Measurements from ENCODE around the gene SLIT3. TPM values are rescaled to one million over a fixed set of nuclear protein-coding genes. Genes with fewer than 3 reads are reported as not detected.

The SLIT3 gene
- total RNA-seq, 1 experiment from 2014 or later: 0.92 TPM

DNA sequence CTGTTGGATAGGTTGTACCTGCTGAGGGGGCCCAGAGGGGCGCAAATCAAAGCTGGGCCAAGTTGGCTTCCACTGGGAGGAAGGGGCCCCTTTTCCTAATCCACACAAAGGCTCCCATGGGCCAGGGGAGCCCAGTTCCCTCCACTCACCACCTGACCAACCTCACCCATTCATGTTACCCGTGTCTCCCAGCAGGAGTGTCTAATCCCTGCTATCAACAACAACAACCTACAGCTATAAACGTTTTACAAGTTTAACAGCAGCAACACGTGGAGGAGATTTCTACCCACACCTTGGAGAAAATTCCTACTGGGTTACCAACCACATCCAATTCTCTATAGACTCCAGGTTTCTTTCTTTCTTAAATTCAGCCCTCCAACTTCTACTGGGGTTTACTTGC is 216.2 kb downstream of the SLIT3 start:
- H3K27ac ChIP-seq (ENCODE audit: insufficient read length, low read depth, low read length): no peak overlapping the region
- H3K18ac ChIP-seq (ENCODE audit: insufficient read length, low read depth, low read length): no peak overlapping the region
- no peak for DNase-seq
- Mint-ChIP-seq H3K27me3 (ENCODE audit: low read depth) (no peaks in the 10 kb centered on the region), H3K4me3 (no peak overlapping the region), H3K4me1 (peaks cover 84 to 88% of the 10 kb centered on the region in 2 experiments), H3K27ac (peak overlapping the region in 1 of 3 experiments; percentile 85; a peak in 1 of 7 replicates), H3K36me3 (ENCODE audit: insufficient read depth in 1 of 3, low read depth in 3 of 3) (peaks cover under 1 to 5% (median 1%) of the 10 kb centered on the region in 3 experiments; a peak in 5 of 7 replicates), H3K9me3 (peaks cover 1 to 4% of the 10 kb centered on the region in 2 experiments; a peak in 3 of 5 replicates)
- no peak overlapping the region for H2BK120ac ChIP-seq (ENCODE audit: low read depth, low read length, poor library complexity, severe bottlenecking)
- TF ChIP-seq, protein P1, sequence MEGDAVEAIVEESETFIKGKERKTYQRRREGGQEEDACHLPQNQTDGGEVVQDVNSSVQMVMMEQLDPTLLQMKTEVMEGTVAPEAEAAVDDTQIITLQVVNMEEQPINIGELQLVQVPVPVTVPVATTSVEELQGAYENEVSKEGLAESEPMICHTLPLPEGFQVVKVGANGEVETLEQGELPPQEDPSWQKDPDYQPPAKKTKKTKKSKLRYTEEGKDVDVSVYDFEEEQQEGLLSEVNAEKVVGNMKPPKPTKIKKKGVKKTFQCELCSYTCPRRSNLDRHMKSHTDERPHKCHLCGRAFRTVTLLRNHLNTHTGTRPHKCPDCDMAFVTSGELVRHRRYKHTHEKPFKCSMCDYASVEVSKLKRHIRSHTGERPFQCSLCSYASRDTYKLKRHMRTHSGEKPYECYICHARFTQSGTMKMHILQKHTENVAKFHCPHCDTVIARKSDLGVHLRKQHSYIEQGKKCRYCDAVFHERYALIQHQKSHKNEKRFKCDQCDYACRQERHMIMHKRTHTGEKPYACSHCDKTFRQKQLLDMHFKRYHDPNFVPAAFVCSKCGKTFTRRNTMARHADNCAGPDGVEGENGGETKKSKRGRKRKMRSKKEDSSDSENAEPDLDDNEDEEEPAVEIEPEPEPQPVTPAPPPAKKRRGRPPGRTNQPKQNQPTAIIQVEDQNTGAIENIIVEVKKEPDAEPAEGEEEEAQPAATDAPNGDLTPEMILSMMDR (conservative IDR thresholded peaks at IDR 0.05): no peak
- H2BK5ac ChIP-seq (ENCODE audit: insufficient read length, low read length): no peak overlapping the region
- H2AFZ ChIP-seq (ENCODE audit: low read length): no peak overlapping the region
- H2BK15ac ChIP-seq (ENCODE audit: low read depth, low read length): no peak overlapping the region
- WGBS (ENCODE audit: extremely low coverage, insufficient read length, low lambda C conversion rate): no CpG with 5 or more reads among the region's 4 CpGs
- H3K9me3 ChIP-seq (ENCODE audit: control insufficient read depth, low read depth, low read length): no peaks in the 10 kb centered on the region
- no peak overlapping the region for H3T11ph ChIP-seq (ENCODE audit: low read length)
- no peaks in the 10 kb centered on the region for H3K79me2 ChIP-seq (ENCODE audit: insufficient read depth, low read length)
- H3K23me2 ChIP-seq (ENCODE audit: insufficient read length, low read depth, low read length, poor library complexity, severe bottlenecking): no peaks in the 10 kb centered on the region
- no peak overlapping the region for H3K4me2 ChIP-seq (ENCODE audit: insufficient read depth, insufficient read length, low read length)
- no peak overlapping the region for H3K23ac ChIP-seq (ENCODE audit: insufficient read length, low read depth, low read length)
- no peak overlapping the region for H3K56ac ChIP-seq (ENCODE audit: insufficient read length, low read depth, low read length)
- no peak overlapping the region for H4K5ac ChIP-seq (ENCODE audit: insufficient read length, low read depth, low read length)
- H3K27me3 ChIP-seq (ENCODE audit: insufficient read depth, low read length): no peaks in the 10 kb centered on the region
- no peak overlapping the region for H2AK5ac ChIP-seq (ENCODE audit: insufficient read length, low read length)
- H4K91ac ChIP-seq (ENCODE audit: insufficient read length, low read depth, low read length): no peak overlapping the region
- no peak overlapping the region for H4K8ac ChIP-seq (replicated peaks; ENCODE audit: insufficient read length, low read depth, low read length)
- peaks cover 24% of the 10 kb centered on the region for H3K4me1 ChIP-seq (ENCODE audit: insufficient read depth, low read length)
- no peaks in the 10 kb centered on the region for H4K20me1 ChIP-seq (ENCODE audit: control insufficient read depth, insufficient read depth, insufficient read length)
- no peaks in the 10 kb centered on the region for H3K79me1 ChIP-seq (ENCODE audit: insufficient read depth, low read depth, low read length, poor library complexity, severe bottlenecking)
- no peak overlapping the region for H3K14ac ChIP-seq (ENCODE audit: insufficient read depth, low read length)
- no peak overlapping the region for H3K9ac ChIP-seq (ENCODE audit: extremely low read depth, insufficient read length, low read length)
- H2BK12ac ChIP-seq (ENCODE audit: insufficient read length, low read depth, low read length): no peak overlapping the region
- H2BK20ac ChIP-seq (ENCODE audit: low read depth, low read length, poor library complexity, severe bottlenecking): no peak overlapping the region
- no peak overlapping the region for H3K4ac ChIP-seq (ENCODE audit: low read depth, low read length)
